Panc1 (cell line): ENCODE results near the gene PGS1. TPM values are rescaled to one million over a fixed set of nuclear protein-coding genes. Genes with fewer than 3 reads are reported as not detected.

ENCODE experiments used
- ATAC-seq: fragments of 200-7000 bp; cut with Tn5 transposase; 2 replicates; pipeline ENCODE4 v1.9.1; 2020; ENCODE audit warnings: mild to moderate bottlenecking, moderate library complexity
- BruUV-seq: library from RNA; stranded (reverse); fragments of 400-500 nt; replicated peaks from 2 replicates; lab custom pipeline; 2021; lab: Mats Ljungman, UMichigan
- CTCF ChIA-PET: fragments of 300-600 bp; sonication (Branson Sonifier 250); formaldehyde crosslinking; loops from one replicate; lab custom pipeline; 2022; ENCODE audit warnings: antibody characterized with exemption; lab: Charles Lee
- POLR2A ChIA-PET: fragments of 300-600 bp; sonication (Branson Sonifier 250); formaldehyde crosslinking; loops from one replicate; lab custom pipeline; 2022; ENCODE audit warnings: antibody characterized with exemption; lab: Charles Lee
- DNase-seq: peaks from one replicate; pipeline ENCODE4 v3.0.0-alpha.2; 2010; ENCODE audit warnings: low read depth, low spot score
- H3K27ac ChIP-seq: 2 replicates; pipeline ENCODE4 v1.5.1; 2011; ENCODE audit warnings: mild to moderate bottlenecking, low read length, inconsistent platforms
- H3K27me3 ChIP-seq: fragments of 200-500 bp; sonication (Bioruptor generic); 2 replicates; pipeline ENCODE4 v1.6.0; 2014; ENCODE audit warnings: low read length, inconsistent platforms; ENCODE audit not compliant: control insufficient read depth, insufficient read depth
- H3K36me3 ChIP-seq: fragments of 200-500 bp; sonication (Bioruptor generic); 2 replicates; pipeline ENCODE4 v1.5.1; 2014; ENCODE audit warnings: inconsistent platforms, mild to moderate bottlenecking, low read length, moderate library complexity; ENCODE audit not compliant: control insufficient read depth, insufficient read depth
- H3K4me1 ChIP-seq: 2 replicates; pipeline ENCODE4 v1.5.1; 2011; ENCODE audit warnings: inconsistent platforms, mild to moderate bottlenecking, low read length, moderate library complexity; ENCODE audit not compliant: control insufficient read depth, insufficient read depth
- H3K4me3 ChIP-seq, 2 experiments: 2 replicates each; pipeline ENCODE4 v1.5.1; 2011 to 2012; ENCODE audit warnings: low read depth in 2 of 2, low read length in 2 of 2, mild to moderate bottlenecking in 2 of 2, inconsistent platforms in 1 of 2, moderate library complexity in 1 of 2
- H3K9me3 ChIP-seq: fragments of 200-500 bp; sonication (Bioruptor generic); 2 replicates; pipeline ENCODE4 v1.5.1; 2014; ENCODE audit warnings: low read depth, mild to moderate bottlenecking, inconsistent platforms, low read length, moderate library complexity; ENCODE audit not compliant: control insufficient read depth, insufficient read depth
- POLR2AphosphoS5 ChIP-seq: IDR thresholded peaks from 2 replicates; pipeline ENCODE4 v1.6.1; 2012; ENCODE audit warnings: mild to moderate bottlenecking, low read depth, low read length, moderate library complexity
- SIN3A ChIP-seq: IDR thresholded peaks from 2 replicates; pipeline ENCODE4 v1.6.1; 2012; ENCODE audit warnings: low read depth, mild to moderate bottlenecking, low read length, moderate library complexity, borderline replicate concordance; ENCODE audit not compliant: insufficient read depth
- TCF7L2 ChIP-seq: IDR thresholded peaks from 2 replicates; pipeline ENCODE4 v1.6.1; 2011; ENCODE audit warnings: mild to moderate bottlenecking, low read depth, low read length, inconsistent platforms
- in situ Hi-C: cut with HindIII; loops from 2 replicates; pipeline ENCODE4 v1.10.0; 2016; ENCODE audit warnings: low sequenced_read_pairs, low pct_unique_long_range_greater_than_20kb
- intact Hi-C: fragments of 100-400 bp; cut with micrococcal nuclease; formaldehyde crosslinking; loops from one replicate; pipeline ENCODE4 v1.10.0; 2022; ENCODE audit not compliant: unreplicated experiment
- total RNA-seq: library from RNA; stranded (reverse); gene quantifications from one replicate; pipeline ENCODE4 v1.2.1, GENCODE V29; 2021; ENCODE audit not compliant: unreplicated experiment
- TF ChIP-seq, protein P1 (sequence below), 2 experiments: IDR thresholded peaks; 2 replicates each; pipeline ENCODE4 v1.6.1; 2011 to 2012; ENCODE audit warnings: low read depth in 2 of 2, control low read depth in 1 of 2, low read length in 1 of 2, mild to moderate bottlenecking in 1 of 2, moderate library complexity in 1 of 2; ENCODE audit not compliant: insufficient read depth in 1 of 2
- TF ChIP-seq, protein P2 (sequence below): fragments of 450-650 bp; IDR thresholded peaks from 2 replicates; pipeline ENCODE4 v1.5.1; 2017; ENCODE audit warnings: mild to moderate bottlenecking

Gene PGS1
- total RNA-seq, 1 experiment from 2014 or later: 47.5 TPM

DNA sequence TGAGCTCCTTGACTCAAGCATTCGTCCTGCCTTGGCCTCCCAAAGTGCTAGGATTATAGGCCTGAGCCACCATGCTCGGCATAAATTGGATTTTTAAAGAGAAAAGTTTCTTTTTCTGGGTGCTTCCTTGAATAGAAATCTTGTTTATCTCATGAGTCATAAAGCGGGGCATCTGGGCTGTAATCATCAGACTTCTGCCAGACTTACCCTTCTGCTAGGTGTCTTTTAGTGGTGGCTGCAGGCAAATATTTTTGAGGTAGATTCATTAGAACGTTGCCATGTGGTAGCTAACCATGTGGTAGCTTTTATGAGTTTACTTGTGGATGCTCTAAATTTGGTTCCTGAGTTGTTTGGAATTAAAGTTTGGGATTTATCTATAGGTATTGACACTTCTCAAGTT is 13.4 kb downstream of the PGS1 start:
- H3K36me3 ChIP-seq: peaks cover 6% of the 10 kb centered on the region
- ChIA-PET POLR2A (no interaction called here), CTCF (interaction anchor here (1.3 kb wide), 1 partner anchor 31 kb away, joined by 3 read pairs; no protein-coding TSS in a partner anchor)
- H3K27ac ChIP-seq: no peak overlapping the region
- TF ChIP-seq POLR2AphosphoS5 (no peak), TCF7L2 (no peak), SIN3A (no peak)
- TF ChIP-seq, protein P1, sequence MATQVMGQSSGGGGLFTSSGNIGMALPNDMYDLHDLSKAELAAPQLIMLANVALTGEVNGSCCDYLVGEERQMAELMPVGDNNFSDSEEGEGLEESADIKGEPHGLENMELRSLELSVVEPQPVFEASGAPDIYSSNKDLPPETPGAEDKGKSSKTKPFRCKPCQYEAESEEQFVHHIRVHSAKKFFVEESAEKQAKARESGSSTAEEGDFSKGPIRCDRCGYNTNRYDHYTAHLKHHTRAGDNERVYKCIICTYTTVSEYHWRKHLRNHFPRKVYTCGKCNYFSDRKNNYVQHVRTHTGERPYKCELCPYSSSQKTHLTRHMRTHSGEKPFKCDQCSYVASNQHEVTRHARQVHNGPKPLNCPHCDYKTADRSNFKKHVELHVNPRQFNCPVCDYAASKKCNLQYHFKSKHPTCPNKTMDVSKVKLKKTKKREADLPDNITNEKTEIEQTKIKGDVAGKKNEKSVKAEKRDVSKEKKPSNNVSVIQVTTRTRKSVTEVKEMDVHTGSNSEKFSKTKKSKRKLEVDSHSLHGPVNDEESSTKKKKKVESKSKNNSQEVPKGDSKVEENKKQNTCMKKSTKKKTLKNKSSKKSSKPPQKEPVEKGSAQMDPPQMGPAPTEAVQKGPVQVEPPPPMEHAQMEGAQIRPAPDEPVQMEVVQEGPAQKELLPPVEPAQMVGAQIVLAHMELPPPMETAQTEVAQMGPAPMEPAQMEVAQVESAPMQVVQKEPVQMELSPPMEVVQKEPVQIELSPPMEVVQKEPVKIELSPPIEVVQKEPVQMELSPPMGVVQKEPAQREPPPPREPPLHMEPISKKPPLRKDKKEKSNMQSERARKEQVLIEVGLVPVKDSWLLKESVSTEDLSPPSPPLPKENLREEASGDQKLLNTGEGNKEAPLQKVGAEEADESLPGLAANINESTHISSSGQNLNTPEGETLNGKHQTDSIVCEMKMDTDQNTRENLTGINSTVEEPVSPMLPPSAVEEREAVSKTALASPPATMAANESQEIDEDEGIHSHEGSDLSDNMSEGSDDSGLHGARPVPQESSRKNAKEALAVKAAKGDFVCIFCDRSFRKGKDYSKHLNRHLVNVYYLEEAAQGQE (IDR thresholded peaks at IDR 0.05; ENCODE audit: insufficient read depth in 1 of 2, low read depth in 2 of 2, low read length in 1 of 2): no peak
- TF ChIP-seq, protein P2, sequence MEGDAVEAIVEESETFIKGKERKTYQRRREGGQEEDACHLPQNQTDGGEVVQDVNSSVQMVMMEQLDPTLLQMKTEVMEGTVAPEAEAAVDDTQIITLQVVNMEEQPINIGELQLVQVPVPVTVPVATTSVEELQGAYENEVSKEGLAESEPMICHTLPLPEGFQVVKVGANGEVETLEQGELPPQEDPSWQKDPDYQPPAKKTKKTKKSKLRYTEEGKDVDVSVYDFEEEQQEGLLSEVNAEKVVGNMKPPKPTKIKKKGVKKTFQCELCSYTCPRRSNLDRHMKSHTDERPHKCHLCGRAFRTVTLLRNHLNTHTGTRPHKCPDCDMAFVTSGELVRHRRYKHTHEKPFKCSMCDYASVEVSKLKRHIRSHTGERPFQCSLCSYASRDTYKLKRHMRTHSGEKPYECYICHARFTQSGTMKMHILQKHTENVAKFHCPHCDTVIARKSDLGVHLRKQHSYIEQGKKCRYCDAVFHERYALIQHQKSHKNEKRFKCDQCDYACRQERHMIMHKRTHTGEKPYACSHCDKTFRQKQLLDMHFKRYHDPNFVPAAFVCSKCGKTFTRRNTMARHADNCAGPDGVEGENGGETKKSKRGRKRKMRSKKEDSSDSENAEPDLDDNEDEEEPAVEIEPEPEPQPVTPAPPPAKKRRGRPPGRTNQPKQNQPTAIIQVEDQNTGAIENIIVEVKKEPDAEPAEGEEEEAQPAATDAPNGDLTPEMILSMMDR: no peak
- intact Hi-C loops (no loop called here), in situ Hi-C loops (no loop called here)
- ATAC-seq (no peak), DNase-seq (no peak)
- BruUV-seq: no TSS peak
- no peaks in the 10 kb centered on the region for H3K9me3 ChIP-seq
- H3K27me3 ChIP-seq: no peaks in the 10 kb centered on the region
- H3K4me1 ChIP-seq: no peaks in the 10 kb centered on the region
- H3K4me3 ChIP-seq: no peak overlapping the region

DNA sequence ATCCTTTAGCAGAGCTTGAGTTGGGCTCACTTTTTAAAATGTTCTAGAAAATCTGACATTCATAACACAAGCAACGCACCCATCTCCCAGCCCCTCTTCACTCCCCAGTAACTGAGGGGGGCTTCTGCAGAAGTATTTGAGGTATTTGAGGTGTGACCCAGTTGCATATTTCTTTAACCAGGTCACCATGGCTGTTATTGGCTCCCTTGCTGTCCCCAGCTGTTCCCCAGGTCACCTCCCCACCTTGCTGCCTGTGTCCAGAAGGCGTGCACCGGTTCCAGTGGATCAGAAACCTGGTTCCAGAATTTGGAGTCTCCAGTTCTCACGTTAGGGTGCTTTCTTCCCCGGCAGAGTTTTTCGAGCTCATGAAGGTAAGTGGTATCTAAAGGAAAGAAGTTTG is 13.8 kb downstream of the PGS1 start:
- H3K4me3 ChIP-seq: no peak overlapping the region
- no peak for DNase-seq
- H3K9me3 ChIP-seq: no peaks in the 10 kb centered on the region
- CTCF ChIA-PET: interaction anchor here (0.5 to 1.3 kb wide), 2 partner anchors 10 to 32 kb away, joined by 3 read pairs; no protein-coding TSS in a partner anchor
- peaks cover 8% of the 10 kb centered on the region for H3K36me3 ChIP-seq
- no peak for ATAC-seq
- H3K27ac ChIP-seq: no peak overlapping the region
- in situ Hi-C loops (no loop called here), intact Hi-C loops (no loop called here)
- TF ChIP-seq TCF7L2 (no peak), SIN3A (no peak)
- TF ChIP-seq, protein P2: no peak
- BruUV-seq: no TSS peak
- no peaks in the 10 kb centered on the region for H3K27me3 ChIP-seq
- H3K4me1 ChIP-seq: no peaks in the 10 kb centered on the region
- POLR2A ChIA-PET: no interaction called here
